ENCODE measurements around the gene BPIFA1.

- TF ChIP-seq CTCF (IDR thresholded peaks at IDR 0.05) (no peak), POLR2A (IDR thresholded peaks at IDR 0.05) (no peak)
These were observed 1.7 kb upstream of the BPIFA1 start for GRCh38 chr20:33234050-33234449.
